GM12878 (cell line): ENCODE measurements around the gene DUS3L.

Source experiments
- FOS ChIP-seq: IDR thresholded peaks from 3 replicates; pipeline ENCODE4 v1.6.1; 2011; ENCODE audit warnings: borderline replicate concordance; ENCODE audit not compliant: insufficient read length; ENCODE audit errors: extremely low read depth
- MTA3 ChIP-seq: IDR thresholded peaks from 2 replicates; pipeline ENCODE4 v1.6.1; 2012; ENCODE audit warnings: low read length, inconsistent platforms, borderline replicate concordance
- PML ChIP-seq: IDR thresholded peaks from 2 replicates; pipeline ENCODE4 v1.6.1; 2012; ENCODE audit warnings: low read length, inconsistent platforms
- POU2F2 ChIP-seq: IDR thresholded peaks from 3 replicates; pipeline ENCODE4 v1.6.1; 2011; ENCODE audit warnings: low read depth, mild to moderate bottlenecking, low read length, borderline replicate concordance
- SP1 ChIP-seq: IDR thresholded peaks from one replicate; pipeline ENCODE4 v1.6.1; 2011; ENCODE audit warnings: low read depth, low read length
- TF ChIP-seq, protein P1 (sequence below), 3 experiments: IDR thresholded peaks in 2 of 3; conservative IDR thresholded peaks in 1 of 3; 2 replicates each; pipeline ENCODE4 v1.5.1; 2011; ENCODE audit warnings: low read depth in 3 of 3, low read length in 3 of 3, mild to moderate bottlenecking in 3 of 3, control low read depth in 2 of 3, moderate library complexity in 2 of 3, inconsistent platforms in 1 of 3, mixed read lengths in 1 of 3; ENCODE audit not compliant: control insufficient read depth in 2 of 3, insufficient read depth in 1 of 3; ENCODE audit errors: extremely low read depth in 1 of 3
- TF ChIP-seq, protein P2 (sequence below): fragments of 450-650 bp; IDR thresholded peaks from 2 replicates; pipeline ENCODE4 v1.6.1; 2017; ENCODE audit warnings: borderline replicate concordance

DNA sequence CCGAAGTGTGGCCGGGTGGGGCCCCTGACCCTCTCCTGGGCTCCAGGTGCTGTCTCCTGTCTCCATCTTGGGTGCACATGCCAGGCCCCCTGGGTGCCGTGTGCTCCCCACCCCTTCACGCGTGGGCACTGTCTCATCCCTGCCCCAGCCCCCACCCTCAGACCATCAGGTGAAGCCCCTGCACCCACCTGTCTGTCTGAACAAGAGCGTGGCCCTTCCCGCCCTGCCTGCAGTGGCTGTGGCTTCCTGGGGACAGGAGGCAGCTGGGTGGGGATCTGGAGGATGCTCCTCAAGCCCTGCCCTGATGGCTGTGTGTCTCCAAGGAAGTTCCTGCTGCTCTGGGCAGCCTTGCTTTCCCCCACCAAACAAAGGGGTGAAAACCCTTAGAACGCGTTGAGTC, 8.6 kb downstream of the DUS3L start:
- TF ChIP-seq PML (no peak), MTA3 (no peak), FOS (no peak), SP1 (no peak), POU2F2 (no peak)
- TF ChIP-seq, protein P1, sequence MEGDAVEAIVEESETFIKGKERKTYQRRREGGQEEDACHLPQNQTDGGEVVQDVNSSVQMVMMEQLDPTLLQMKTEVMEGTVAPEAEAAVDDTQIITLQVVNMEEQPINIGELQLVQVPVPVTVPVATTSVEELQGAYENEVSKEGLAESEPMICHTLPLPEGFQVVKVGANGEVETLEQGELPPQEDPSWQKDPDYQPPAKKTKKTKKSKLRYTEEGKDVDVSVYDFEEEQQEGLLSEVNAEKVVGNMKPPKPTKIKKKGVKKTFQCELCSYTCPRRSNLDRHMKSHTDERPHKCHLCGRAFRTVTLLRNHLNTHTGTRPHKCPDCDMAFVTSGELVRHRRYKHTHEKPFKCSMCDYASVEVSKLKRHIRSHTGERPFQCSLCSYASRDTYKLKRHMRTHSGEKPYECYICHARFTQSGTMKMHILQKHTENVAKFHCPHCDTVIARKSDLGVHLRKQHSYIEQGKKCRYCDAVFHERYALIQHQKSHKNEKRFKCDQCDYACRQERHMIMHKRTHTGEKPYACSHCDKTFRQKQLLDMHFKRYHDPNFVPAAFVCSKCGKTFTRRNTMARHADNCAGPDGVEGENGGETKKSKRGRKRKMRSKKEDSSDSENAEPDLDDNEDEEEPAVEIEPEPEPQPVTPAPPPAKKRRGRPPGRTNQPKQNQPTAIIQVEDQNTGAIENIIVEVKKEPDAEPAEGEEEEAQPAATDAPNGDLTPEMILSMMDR (IDR thresholded peaks at IDR 0.05 in 2 of 3, conservative IDR thresholded peaks at IDR 0.05 in 1 of 3; ENCODE audit: control insufficient read depth in 2 of 3, extremely low read depth in 1 of 3, insufficient read depth in 1 of 3, low read depth in 3 of 3, low read length in 3 of 3) = no peak
- TF ChIP-seq, protein P2, sequence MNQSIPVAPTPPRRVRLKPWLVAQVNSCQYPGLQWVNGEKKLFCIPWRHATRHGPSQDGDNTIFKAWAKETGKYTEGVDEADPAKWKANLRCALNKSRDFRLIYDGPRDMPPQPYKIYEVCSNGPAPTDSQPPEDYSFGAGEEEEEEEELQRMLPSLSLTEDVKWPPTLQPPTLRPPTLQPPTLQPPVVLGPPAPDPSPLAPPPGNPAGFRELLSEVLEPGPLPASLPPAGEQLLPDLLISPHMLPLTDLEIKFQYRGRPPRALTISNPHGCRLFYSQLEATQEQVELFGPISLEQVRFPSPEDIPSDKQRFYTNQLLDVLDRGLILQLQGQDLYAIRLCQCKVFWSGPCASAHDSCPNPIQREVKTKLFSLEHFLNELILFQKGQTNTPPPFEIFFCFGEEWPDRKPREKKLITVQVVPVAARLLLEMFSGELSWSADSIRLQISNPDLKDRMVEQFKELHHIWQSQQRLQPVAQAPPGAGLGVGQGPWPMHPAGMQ = no peak
